Ishikawa (cell line): ENCODE data around the gene TNFSF13B.

ENCODE experiments used
- EP300 ChIP-seq: IDR thresholded peaks from 2 replicates; pipeline ENCODE4 v1.6.1; 2012; ENCODE audit warnings: borderline replicate concordance
- TAF1 ChIP-seq: IDR thresholded peaks from 2 replicates; pipeline ENCODE4 v1.6.1; 2012; ENCODE audit warnings: low read depth, mild to moderate bottlenecking
- YY1 ChIP-seq: IDR thresholded peaks from 2 replicates; pipeline ENCODE4 v1.6.1; 2012; ENCODE audit warnings: low read depth
- TF ChIP-seq, protein P1 (sequence below): IDR thresholded peaks from 2 replicates; pipeline ENCODE4 v1.6.1; 2012; ENCODE audit warnings: low read depth, mild to moderate bottlenecking

- TF ChIP-seq, protein P1, sequence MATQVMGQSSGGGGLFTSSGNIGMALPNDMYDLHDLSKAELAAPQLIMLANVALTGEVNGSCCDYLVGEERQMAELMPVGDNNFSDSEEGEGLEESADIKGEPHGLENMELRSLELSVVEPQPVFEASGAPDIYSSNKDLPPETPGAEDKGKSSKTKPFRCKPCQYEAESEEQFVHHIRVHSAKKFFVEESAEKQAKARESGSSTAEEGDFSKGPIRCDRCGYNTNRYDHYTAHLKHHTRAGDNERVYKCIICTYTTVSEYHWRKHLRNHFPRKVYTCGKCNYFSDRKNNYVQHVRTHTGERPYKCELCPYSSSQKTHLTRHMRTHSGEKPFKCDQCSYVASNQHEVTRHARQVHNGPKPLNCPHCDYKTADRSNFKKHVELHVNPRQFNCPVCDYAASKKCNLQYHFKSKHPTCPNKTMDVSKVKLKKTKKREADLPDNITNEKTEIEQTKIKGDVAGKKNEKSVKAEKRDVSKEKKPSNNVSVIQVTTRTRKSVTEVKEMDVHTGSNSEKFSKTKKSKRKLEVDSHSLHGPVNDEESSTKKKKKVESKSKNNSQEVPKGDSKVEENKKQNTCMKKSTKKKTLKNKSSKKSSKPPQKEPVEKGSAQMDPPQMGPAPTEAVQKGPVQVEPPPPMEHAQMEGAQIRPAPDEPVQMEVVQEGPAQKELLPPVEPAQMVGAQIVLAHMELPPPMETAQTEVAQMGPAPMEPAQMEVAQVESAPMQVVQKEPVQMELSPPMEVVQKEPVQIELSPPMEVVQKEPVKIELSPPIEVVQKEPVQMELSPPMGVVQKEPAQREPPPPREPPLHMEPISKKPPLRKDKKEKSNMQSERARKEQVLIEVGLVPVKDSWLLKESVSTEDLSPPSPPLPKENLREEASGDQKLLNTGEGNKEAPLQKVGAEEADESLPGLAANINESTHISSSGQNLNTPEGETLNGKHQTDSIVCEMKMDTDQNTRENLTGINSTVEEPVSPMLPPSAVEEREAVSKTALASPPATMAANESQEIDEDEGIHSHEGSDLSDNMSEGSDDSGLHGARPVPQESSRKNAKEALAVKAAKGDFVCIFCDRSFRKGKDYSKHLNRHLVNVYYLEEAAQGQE, result no peak
- TF ChIP-seq EP300 (no peak), YY1 (no peak), TAF1 (no peak)
Measured at GRCh38 chr13:108266321-108266990, 3.1 kb upstream of the TNFSF13B start.
